Lung microvascular endothelial cell (primary cell): ENCODE results near the gene GLI3. TPM values are rescaled to one million over a fixed set of nuclear protein-coding genes. Genes with fewer than 3 reads are reported as not detected.

ENCODE experiments used
- DNase-seq, 2 donors: peaks; one replicate each; pipeline versions ENCODE4 v3.0.0 to v3.0.0-alpha.2; 2010; ENCODE audit warnings: low read depth in 2 of 2
- total RNA-seq: library from RNA; depleted of rRNA; stranded (reverse); fragments of >200 nt; gene quantifications from 2 replicates; pipeline ENCODE4 v1.2.1, GENCODE V29; 2014

Gene GLI3
- total RNA-seq, 1 donor from 2014 or later, result under 0.01 TPM

- DNase-seq, result no peak
Measured at GRCh38 chr7:42039921-42040320, 197.1 kb downstream of the GLI3 start.

- no peak for DNase-seq
Measured at GRCh38 chr7:42035210-42035609, 201.8 kb downstream of the GLI3 start.

DNA sequence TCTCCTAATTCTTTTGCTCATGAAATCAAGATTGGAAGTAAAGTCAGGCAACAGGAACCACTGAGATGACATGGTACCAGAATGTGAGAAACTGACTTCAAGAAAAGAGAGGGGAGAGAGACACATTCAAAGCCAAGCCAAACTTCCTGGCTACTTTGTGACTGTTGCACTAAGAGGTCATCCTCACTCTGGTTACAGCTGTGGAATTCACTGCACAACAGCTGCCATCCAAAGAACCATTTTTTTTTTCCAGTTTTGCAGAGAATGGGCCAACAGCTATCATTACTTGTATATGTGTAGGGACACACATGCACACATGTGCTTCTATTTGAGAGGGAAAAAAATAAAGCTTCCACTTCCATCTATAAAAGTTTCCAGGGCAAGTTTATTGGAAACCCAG is 203.5 kb downstream of the GLI3 start:
- DNase-seq, result no peak

GRCh38 chr7:42029405-42029804 is 207.6 kb downstream of the GLI3 start:
- no peak for DNase-seq

DNA sequence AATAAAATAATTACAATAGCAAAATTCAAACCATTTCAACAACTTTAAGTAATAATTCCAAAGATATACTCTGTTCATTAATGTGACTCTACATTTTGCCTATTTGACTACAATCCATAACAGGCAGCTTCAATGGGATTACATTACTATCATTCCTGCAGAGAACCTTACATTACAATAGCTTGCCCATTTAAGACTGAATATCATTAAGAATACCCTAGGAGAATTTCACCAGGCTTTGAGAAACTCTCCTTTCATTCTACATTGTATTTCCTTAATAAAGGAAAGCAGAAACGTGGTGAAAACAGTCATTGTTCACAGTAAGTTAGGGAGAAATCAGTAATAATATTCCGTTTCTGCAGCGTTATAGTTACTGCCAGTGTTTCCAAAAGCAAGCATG is 209.5 kb downstream of the GLI3 start:
- no peak for DNase-seq

- no peak for DNase-seq
Measured at GRCh38 chr7:42026622-42027197, 210.3 kb downstream of the GLI3 start.

GRCh38 chr7:42025635-42026375 is 211.2 kb downstream of the GLI3 start:
- no peak for DNase-seq

- DNase-seq, result no peak
Measured at GRCh38 chr7:42024537-42024936, 212.5 kb downstream of the GLI3 start.

GRCh38 chr7:42023262-42023661 is 213.7 kb downstream of the GLI3 start:
- no peak for DNase-seq

- DNase-seq, result no peak
Measured at GRCh38 chr7:42022791-42023190, 214.2 kb downstream of the GLI3 start.

DNA sequence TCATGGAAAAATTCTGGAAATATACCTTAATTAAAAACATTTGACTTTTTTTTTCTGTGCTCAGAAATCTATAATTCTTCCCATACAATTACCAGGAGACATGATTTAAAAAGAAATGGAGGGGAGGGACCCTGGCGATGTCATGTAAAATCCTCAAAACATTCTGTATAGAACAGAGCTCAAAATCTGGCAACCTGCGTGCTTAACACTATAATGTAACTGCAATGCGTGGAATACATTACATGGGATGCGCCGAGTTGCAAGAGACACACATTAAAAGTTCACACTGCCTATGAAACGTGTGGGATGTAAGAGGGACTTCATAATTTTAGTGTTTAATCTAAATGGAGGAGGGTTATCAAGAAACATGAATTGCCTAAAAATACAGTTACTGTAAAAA is 215.0 kb downstream of the GLI3 start:
- no peak for DNase-seq

GRCh38 chr7:42021631-42022030 is 215.4 kb downstream of the GLI3 start:
- no peak for DNase-seq

DNA sequence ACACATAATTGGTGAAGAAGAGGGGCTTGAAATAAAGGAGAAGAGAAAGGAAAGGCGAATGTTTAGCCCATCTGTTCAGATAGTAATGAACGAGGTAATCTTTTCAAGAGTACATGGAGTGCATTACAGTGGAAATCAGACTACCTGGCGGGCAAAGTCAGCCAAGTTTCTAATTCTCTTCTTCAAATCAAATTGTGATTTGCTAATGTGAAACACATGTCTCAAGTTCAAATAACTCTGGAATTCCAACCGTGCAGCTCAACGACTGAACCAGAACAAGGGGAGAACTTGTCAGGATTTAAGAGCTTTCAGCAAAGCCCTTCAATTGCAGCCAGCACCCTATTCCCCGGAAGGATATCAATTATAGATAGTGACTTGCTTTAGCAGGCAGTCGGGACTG is 216.9 kb downstream of the GLI3 start:
- DNase-seq, result no peak

- no peak for DNase-seq
Measured at GRCh38 chr7:42017349-42017986, 219.5 kb downstream of the GLI3 start.

- DNase-seq, result no peak
Measured at GRCh38 chr7:42016517-42016916, 220.5 kb downstream of the GLI3 start.

- DNase-seq, result peak; percentile 38 to 59
Measured at GRCh38 chr7:42014625-42015618, 222.1 kb downstream of the GLI3 start.

- no peak for DNase-seq
Measured at GRCh38 chr7:42012786-42013360, 224.1 kb downstream of the GLI3 start.

DNA sequence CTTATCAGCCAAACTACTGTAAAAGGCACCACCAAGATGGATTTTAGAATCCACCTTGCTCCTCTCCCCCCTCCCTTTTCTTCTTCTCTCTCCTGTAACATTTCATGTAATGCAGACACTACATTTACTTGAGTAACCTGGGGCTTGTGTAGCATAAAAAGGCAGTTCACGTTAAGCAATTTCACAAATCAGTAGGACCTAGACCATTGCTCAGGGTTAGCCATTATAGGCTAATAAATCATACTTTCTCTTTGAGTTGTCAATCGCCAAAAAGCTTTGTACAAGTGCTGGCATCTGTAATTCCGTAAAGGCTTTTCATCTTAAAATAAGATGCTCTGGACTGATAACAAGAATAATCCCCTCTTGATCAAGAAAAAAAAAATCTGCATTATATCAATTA is 224.7 kb downstream of the GLI3 start:
- DNase-seq, result no peak

GRCh38 chr7:42011846-42012245 is 225.2 kb downstream of the GLI3 start:
- no peak for DNase-seq

- no peak for DNase-seq
Measured at GRCh38 chr7:42010751-42011150, 226.3 kb downstream of the GLI3 start.

DNA sequence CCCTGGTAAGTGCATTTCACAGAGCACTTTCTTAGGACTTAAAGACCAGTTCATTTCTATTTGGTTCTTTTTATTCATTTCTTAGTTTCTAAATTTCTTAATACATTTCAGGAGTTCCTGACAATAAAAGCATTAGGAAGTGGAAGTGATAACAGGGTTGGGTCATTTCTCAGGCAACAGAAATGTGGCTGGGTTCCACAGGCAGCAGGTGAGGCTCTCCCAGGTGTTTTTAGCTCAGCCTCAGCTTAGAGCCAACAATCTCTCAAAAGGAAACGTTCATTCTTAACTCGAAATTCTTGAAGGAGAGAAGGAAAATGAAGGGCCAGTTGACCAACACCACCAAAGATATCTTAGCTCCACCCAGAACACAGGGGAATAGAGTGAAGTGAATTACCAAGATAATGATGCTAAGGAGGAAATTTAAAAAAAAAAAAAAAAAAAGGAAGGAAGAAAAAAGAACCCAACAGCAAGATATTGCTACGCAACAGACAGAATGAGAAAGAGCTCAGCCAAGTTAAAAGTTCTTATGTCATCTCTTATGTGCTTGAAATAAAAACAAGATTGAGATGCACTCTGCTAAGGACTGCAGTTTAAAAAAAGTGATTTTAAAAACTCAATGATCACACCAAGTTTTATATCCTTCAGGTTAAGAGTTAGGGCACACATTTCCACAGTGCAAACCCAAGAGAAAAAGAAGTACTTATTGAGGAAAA is 230.1 kb downstream of the GLI3 start:
- DNase-seq, result no peak
